Mesendoderm (in vitro differentiated cells): ENCODE data around the gene PLXNC1.

Experiments
- DNase-seq: peaks from one replicate; pipeline ENCODE4 v3.0.0; 2013
- H2AK5ac ChIP-seq: 2 replicates; pipeline ENCODE4 v1.6.1; 2013; ENCODE audit warnings: low read length, inconsistent platforms
- H2BK120ac ChIP-seq: 2 replicates; pipeline ENCODE4 v1.6.1; 2013; ENCODE audit warnings: low read depth, mild to moderate bottlenecking, low read length, moderate library complexity, mixed read lengths
- H2BK15ac ChIP-seq: replicated peaks from 2 replicates; pipeline ENCODE4 v1.6.1; 2013; ENCODE audit warnings: low read depth, mild to moderate bottlenecking, moderate library complexity
- H2BK5ac ChIP-seq: 2 replicates; pipeline ENCODE4 v1.6.1; 2013; ENCODE audit warnings: low read length, inconsistent platforms
- H3K18ac ChIP-seq: 2 replicates; pipeline ENCODE4 v1.6.1; 2013; ENCODE audit warnings: mild to moderate bottlenecking, low read length, mixed read lengths
- H3K23ac ChIP-seq: one replicate; pipeline ENCODE4 v1.6.1; 2013; ENCODE audit warnings: low read length
- H3K27ac ChIP-seq: 2 replicates; pipeline ENCODE4 v1.5.1; 2013; ENCODE audit warnings: low read depth, mild to moderate bottlenecking, inconsistent platforms, low read length, moderate library complexity
- H3K27me3 ChIP-seq: 2 replicates; pipeline ENCODE4 v1.6.1; 2013; ENCODE audit warnings: low read length, control low read depth, mild to moderate bottlenecking, inconsistent platforms; ENCODE audit not compliant: insufficient read depth, poor library complexity
- H3K36me3 ChIP-seq: 2 replicates; pipeline ENCODE4 v1.6.1; 2013; ENCODE audit warnings: low read length, inconsistent platforms; ENCODE audit not compliant: control insufficient read depth, insufficient read depth
- H3K4ac ChIP-seq: one replicate; pipeline ENCODE4 v1.6.1; 2013; ENCODE audit warnings: low read depth, mild to moderate bottlenecking, low read length, moderate library complexity
- H3K4me1 ChIP-seq: 2 replicates; pipeline ENCODE4 v1.6.1; 2013; ENCODE audit warnings: low read depth, low read length, inconsistent platforms; ENCODE audit not compliant: control insufficient read depth
- H3K4me2 ChIP-seq: 2 replicates; pipeline ENCODE4 v1.6.1; 2013; ENCODE audit warnings: low read length
- H3K4me3 ChIP-seq: 2 replicates; pipeline ENCODE4 v1.5.1; 2013; ENCODE audit warnings: mild to moderate bottlenecking, low read length
- H3K56ac ChIP-seq: one replicate; pipeline ENCODE4 v1.6.1; 2013; ENCODE audit warnings: low read length
- H3K79me1 ChIP-seq: 2 replicates; pipeline ENCODE4 v1.6.1; 2013; ENCODE audit warnings: low read length, inconsistent platforms
- H3K79me2 ChIP-seq: 2 replicates; pipeline ENCODE4 v1.6.1; 2013; ENCODE audit warnings: mild to moderate bottlenecking, low read length; ENCODE audit not compliant: control insufficient read depth, insufficient read depth
- H3K9ac ChIP-seq: 2 replicates; pipeline ENCODE4 v1.6.1; 2013; ENCODE audit warnings: low read length, inconsistent platforms
- H4K5ac ChIP-seq: one replicate; pipeline ENCODE4 v1.6.1; 2013; ENCODE audit warnings: low read length
- H4K8ac ChIP-seq: one replicate; pipeline ENCODE4 v1.6.1; 2013; ENCODE audit warnings: low read depth, mild to moderate bottlenecking, control low read depth, low read length, moderate library complexity
- WGBS: extraction: QIAGEN DNeasy Blood & Tissue Kit; methylation state at CpG from one replicate; pipeline ENCODE4 v1.1.7; 2013; ENCODE audit warnings: low lambda C conversion rate, missing lambda C conversion rate; ENCODE audit not compliant: insufficient coverage; ENCODE audit errors: extremely low coverage; 5-methylcytosine and 5-hydroxymethylcytosine counted together

The PLXNC1 gene

GRCh38 chr12:94322346-94322745, 174.0 kb downstream of the PLXNC1 start:
- no peak overlapping the region for H3K4me3 ChIP-seq
- no peaks in the 10 kb centered on the region for H3K4me1 ChIP-seq
- no peak overlapping the region for H4K5ac ChIP-seq
- no peaks in the 10 kb centered on the region for H3K27me3 ChIP-seq
- H3K23ac ChIP-seq: no peak overlapping the region
- no peaks in the 10 kb centered on the region for H3K36me3 ChIP-seq
- no CpG with 5 or more reads among the region's 2 CpGs for WGBS
- H3K27ac ChIP-seq: no peak overlapping the region
- H2BK5ac ChIP-seq: no peak overlapping the region
- no peak overlapping the region for H2BK120ac ChIP-seq
- no peaks in the 10 kb centered on the region for H3K79me2 ChIP-seq
- no peak overlapping the region for H3K4ac ChIP-seq
- H3K56ac ChIP-seq: no peak overlapping the region
- no peaks in the 10 kb centered on the region for H3K79me1 ChIP-seq
- H2AK5ac ChIP-seq: no peak overlapping the region
- no peak overlapping the region for H3K4me2 ChIP-seq
- no peak overlapping the region for H3K9ac ChIP-seq
- no peak overlapping the region for H2BK15ac ChIP-seq
- H4K8ac ChIP-seq: no peak overlapping the region
- H3K18ac ChIP-seq: no peak overlapping the region
- no peak for DNase-seq

- Histone ChIP-seq H3K4me1 (no peaks in the 10 kb centered on the region), H3K56ac (no peak overlapping the region), H3K27ac (no peak overlapping the region), H2BK5ac (no peak overlapping the region), H3K23ac (no peak overlapping the region), H3K4me2 (no peak overlapping the region), H2BK15ac (no peak overlapping the region), H3K4ac (no peak overlapping the region), H3K9ac (no peak overlapping the region), H3K79me2 (no peaks in the 10 kb centered on the region), H2BK120ac (no peak overlapping the region), H3K18ac (no peak overlapping the region), H3K36me3 (no peaks in the 10 kb centered on the region), H3K79me1 (no peaks in the 10 kb centered on the region), H4K8ac (no peak overlapping the region), H4K5ac (no peak overlapping the region), H3K27me3 (no peaks in the 10 kb centered on the region), H3K4me3 (no peak overlapping the region), H2AK5ac (no peak overlapping the region)
- no CpG with 5 or more reads among the region's 1 CpG for WGBS
- DNase-seq: no peak
Measured at GRCh38 chr12:94326234-94326633, 177.9 kb downstream of the PLXNC1 start.

- Histone ChIP-seq H3K4me1 (no peaks in the 10 kb centered on the region), H3K27me3 (no peaks in the 10 kb centered on the region), H3K79me2 (no peaks in the 10 kb centered on the region), H3K23ac (no peak overlapping the region), H2BK120ac (no peak overlapping the region), H3K79me1 (no peaks in the 10 kb centered on the region), H3K36me3 (no peaks in the 10 kb centered on the region), H4K5ac (no peak overlapping the region), H3K18ac (no peak overlapping the region), H2BK5ac (no peak overlapping the region), H2AK5ac (no peak overlapping the region), H3K4me3 (no peak overlapping the region), H3K4me2 (no peak overlapping the region), H3K9ac (no peak overlapping the region), H2BK15ac (no peak overlapping the region), H4K8ac (no peak overlapping the region), H3K27ac (no peak overlapping the region), H3K4ac (no peak overlapping the region), H3K56ac (no peak overlapping the region)
- DNase-seq: no peak
Measured at GRCh38 chr12:94326727-94327126, 178.3 kb downstream of the PLXNC1 start.

GRCh38 chr12:94327809-94328208, 179.4 kb downstream of the PLXNC1 start:
- Histone ChIP-seq H4K8ac (no peak overlapping the region), H3K18ac (no peak overlapping the region), H2BK120ac (no peak overlapping the region), H3K4ac (no peak overlapping the region), H3K9ac (no peak overlapping the region), H3K4me2 (no peak overlapping the region), H2AK5ac (no peak overlapping the region), H3K23ac (no peak overlapping the region), H2BK15ac (no peak overlapping the region), H3K4me3 (no peak overlapping the region), H3K56ac (no peak overlapping the region), H4K5ac (no peak overlapping the region), H3K79me1 (no peaks in the 10 kb centered on the region), H3K27ac (no peak overlapping the region), H2BK5ac (no peak overlapping the region), H3K27me3 (no peaks in the 10 kb centered on the region), H3K4me1 (no peaks in the 10 kb centered on the region), H3K79me2 (no peaks in the 10 kb centered on the region), H3K36me3 (no peaks in the 10 kb centered on the region)
- WGBS: no CpG with 5 or more reads among the region's 1 CpG
- DNase-seq: no peak

GRCh38 chr12:94329366-94329765, 181.0 kb downstream of the PLXNC1 start:
- H3K4me2 ChIP-seq: no peak overlapping the region
- no peaks in the 10 kb centered on the region for H3K79me2 ChIP-seq
- H3K27ac ChIP-seq: no peak overlapping the region
- H2BK120ac ChIP-seq: no peak overlapping the region
- no peak overlapping the region for H3K4me3 ChIP-seq
- H3K27me3 ChIP-seq: no peaks in the 10 kb centered on the region
- no peak for DNase-seq
- no peak overlapping the region for H4K5ac ChIP-seq
- H3K9ac ChIP-seq: no peak overlapping the region
- no peak overlapping the region for H3K18ac ChIP-seq
- H2BK5ac ChIP-seq: no peak overlapping the region
- H3K4ac ChIP-seq: no peak overlapping the region
- H2BK15ac ChIP-seq: no peak overlapping the region
- H3K23ac ChIP-seq: no peak overlapping the region
- H3K79me1 ChIP-seq: no peaks in the 10 kb centered on the region
- WGBS: no CpG with 5 or more reads among the region's 1 CpG
- no peaks in the 10 kb centered on the region for H3K36me3 ChIP-seq
- no peak overlapping the region for H4K8ac ChIP-seq
- peaks cover 2% of the 10 kb centered on the region for H3K4me1 ChIP-seq
- no peak overlapping the region for H2AK5ac ChIP-seq
- H3K56ac ChIP-seq: no peak overlapping the region

GRCh38 chr12:94333396-94333795, 185.0 kb downstream of the PLXNC1 start:
- Histone ChIP-seq H3K9ac (no peak overlapping the region), H3K27me3 (no peaks in the 10 kb centered on the region), H4K8ac (no peak overlapping the region), H3K18ac (no peak overlapping the region), H4K5ac (no peak overlapping the region), H2BK15ac (no peak overlapping the region), H2AK5ac (no peak overlapping the region), H3K79me1 (no peaks in the 10 kb centered on the region), H3K4ac (no peak overlapping the region), H3K79me2 (no peaks in the 10 kb centered on the region), H3K4me3 (no peak overlapping the region), H2BK5ac (no peak overlapping the region), H3K27ac (no peak overlapping the region), H3K23ac (no peak overlapping the region), H2BK120ac (no peak overlapping the region), H3K4me1 (peaks cover 2% of the 10 kb centered on the region), H3K4me2 (no peak overlapping the region), H3K56ac (no peak overlapping the region), H3K36me3 (no peaks in the 10 kb centered on the region)
- no peak for DNase-seq
- no CpG with 5 or more reads among the region's 3 CpGs for WGBS
